HepG2 (cell line): ENCODE measurements around the gene XPC. TPM values are rescaled to one million over a fixed set of nuclear protein-coding genes. Genes with fewer than 3 reads are reported as not detected.

Experiments
- ATAC-seq: fragments of 200-7000 bp; cut with Tn5 transposase; 3 replicates; pipeline ENCODE4 v1.9.1; 2020; ENCODE audit warnings: mild to moderate bottlenecking, moderate library complexity
- BruUV-seq: library from RNA; stranded (reverse); fragments of 400-500 nt; replicated peaks from 2 replicates; lab custom pipeline; 2021; lab: Mats Ljungman, UMichigan
- CTCF ChIA-PET: fragments of 300-600 bp; formaldehyde crosslinking; extraction: SDS; loops from one replicate; lab custom pipeline; 2021; ENCODE audit warnings: low total read pairs, inconsistent platforms, low intra/inter-chr PET ratio; lab: Yijun Ruan, JAX
- POLR2A ChIA-PET: fragments of 350-600 bp; sonication (Branson Sonifier 250); formaldehyde crosslinking; loops from one replicate; lab custom pipeline; 2020; ENCODE audit warnings: antibody characterized with exemption, inconsistent platforms; lab: Yijun Ruan, JAX
- DNase-seq: peaks from one replicate; pipeline ENCODE4 v3.0.0-alpha.2; 2015; ENCODE audit warnings: low spot score
- FAIRE-seq: peaks from 3 replicates; lab custom pipeline; 2011; peaks lifted over from hg19 to GRCh38; lab: Jason Lieb, UNC
- H2AFZ ChIP-seq: one replicate; pipeline ENCODE4 v1.6.1; 2011; ENCODE audit warnings: low read length, inconsistent platforms
- H3K27ac ChIP-seq: fragments of 300-600 bp; 3 replicates; pipeline ENCODE4 v1.8.0; 2011; ENCODE audit warnings: mixed run types, mild to moderate bottlenecking, mixed read lengths, low read length, inconsistent platforms; ENCODE audit not compliant: insufficient read depth; ENCODE audit errors: extremely low read length
- H3K27me3 ChIP-seq, 2 experiments: fragments of 200-600 bp in 1 of 2; 2 replicates in 1 of 2; 3 replicates in 1 of 2; pipeline versions ENCODE4 v1.6.0 to v1.8.0; 2011; ENCODE audit warnings: low read length in 2 of 2, mild to moderate bottlenecking in 2 of 2, moderate library complexity in 2 of 2, inconsistent platforms in 1 of 2; ENCODE audit not compliant: insufficient read depth in 2 of 2, control insufficient read depth in 1 of 2
- H3K36me3 ChIP-seq, 2 experiments: fragments of 200-600 bp in 1 of 2; replicated peaks in 1 of 2; 2 replicates in 1 of 2; 3 replicates in 1 of 2; pipeline versions ENCODE4 v1.5.1 to v1.8.0; 2011; ENCODE audit warnings: low read length in 2 of 2, inconsistent platforms in 1 of 2; ENCODE audit not compliant: insufficient read depth in 2 of 2, control insufficient read depth in 1 of 2
- H3K4me1 ChIP-seq: 2 replicates; pipeline ENCODE4 v1.5.1; 2012; ENCODE audit warnings: low read length, inconsistent platforms; ENCODE audit not compliant: insufficient read depth
- H3K4me2 ChIP-seq: 2 replicates; pipeline ENCODE4 v1.6.0; 2011; ENCODE audit warnings: low read depth, low read length, inconsistent platforms
- H3K4me3 ChIP-seq, 3 experiments: fragments of 200-600 bp in 1 of 3; sonication (generic), shearing (Covaris generic) in 1 of 3; replicated peaks in 1 of 3; 2 replicates each; pipeline ENCODE4 v1.5.1; 2011 to 2016; ENCODE audit warnings: low read length in 3 of 3, inconsistent platforms in 2 of 3, low read depth in 2 of 3, mild to moderate bottlenecking in 2 of 3, control low read depth in 1 of 3, mixed read lengths in 1 of 3; ENCODE audit not compliant: insufficient read depth in 1 of 3
- H3K79me2 ChIP-seq: one replicate; pipeline ENCODE4 v1.6.1; 2011; ENCODE audit warnings: low read length, inconsistent platforms; ENCODE audit not compliant: insufficient read depth
- H3K9ac ChIP-seq: 2 replicates; pipeline ENCODE4 v1.6.0; 2011; ENCODE audit warnings: mild to moderate bottlenecking, low read depth, low read length, inconsistent platforms; ENCODE audit not compliant: insufficient read depth
- H3K9me3 ChIP-seq: 2 replicates; pipeline ENCODE4 v1.5.1; 2012; ENCODE audit warnings: mild to moderate bottlenecking, low read length
- H4K20me1 ChIP-seq: 2 replicates; pipeline ENCODE4 v1.6.0; 2011; ENCODE audit warnings: inconsistent platforms, mild to moderate bottlenecking, low read length, moderate library complexity; ENCODE audit not compliant: insufficient read depth
- BORCS8-MEF2B ChIP-seq: sonication (generic); formaldehyde crosslinking; IDR thresholded peaks from 2 replicates; pipeline ENCODE4 v1.8.0; 2022; ENCODE audit warnings: mild to moderate bottlenecking, missing genetic modification reagents
- FOXA1 ChIP-seq, 2 experiments: fragments of 450-650 bp in 1 of 2; sonication (generic) in 1 of 2; formaldehyde crosslinking in 1 of 2; IDR thresholded peaks; 2 replicates each; pipeline versions ENCODE4 v1.4.0 to v1.6.1; 2016 to 2020; ENCODE audit warnings: missing genetic modification reagents in 1 of 2
- GTF3A ChIP-seq: sonication (generic); formaldehyde crosslinking; conservative IDR thresholded peaks from 2 replicates; pipeline ENCODE4 v1.4.0; 2020; ENCODE audit warnings: mild to moderate bottlenecking, missing genetic modification reagents
- KDM1A ChIP-seq: IDR thresholded peaks from 2 replicates; pipeline ENCODE4 v1.6.1; 2016; ENCODE audit warnings: missing compliant biosample characterization
- NCOA2 ChIP-seq: sonication (generic); formaldehyde crosslinking; IDR thresholded peaks from 2 replicates; pipeline ENCODE4 v1.8.0; 2022; ENCODE audit warnings: inconsistent platforms
- NFE2L2 ChIP-seq: fragments of 150-350 bp; IDR thresholded peaks from 2 replicates; pipeline ENCODE4 v1.6.1; 2014; ENCODE audit warnings: low read length
- NFYB ChIP-seq: sonication (generic); formaldehyde crosslinking; IDR thresholded peaks from 2 replicates; pipeline ENCODE4 v1.4.0; 2020; ENCODE audit warnings: missing genetic modification reagents
- NRL ChIP-seq: sonication (generic); formaldehyde crosslinking; IDR thresholded peaks from 2 replicates; pipeline ENCODE4 v1.5.0; 2020; ENCODE audit warnings: missing genetic modification reagents, mild to moderate bottlenecking, moderate library complexity, borderline replicate concordance
- PHF5A ChIP-seq: IDR thresholded peaks from one replicate; pipeline ENCODE4 v1.6.1; 2018; ENCODE audit warnings: low read depth, missing genetic modification reagents; ENCODE audit not compliant: unreplicated experiment
- RARG ChIP-seq: sonication (generic); formaldehyde crosslinking; IDR thresholded peaks from 2 replicates; pipeline ENCODE4 v1.4.0; 2020; ENCODE audit warnings: low read depth, mild to moderate bottlenecking, missing genetic modification reagents
- SYNCRIP ChIP-seq: fragments of 200-400 bp; formaldehyde crosslinking; IDR thresholded peaks from 2 replicates; pipeline ENCODE4 v1.6.1; 2018; ENCODE audit warnings: mild to moderate bottlenecking, low read depth, low read length; ENCODE audit not compliant: insufficient read depth
- TAF15 ChIP-seq: fragments of 200-400 bp; formaldehyde crosslinking; IDR thresholded peaks from one replicate; pipeline ENCODE4 v1.6.1; 2018; ENCODE audit warnings: mild to moderate bottlenecking, low read depth, low read length; ENCODE audit not compliant: poor library complexity, severe bottlenecking
- ZFX ChIP-seq: sonication (generic); formaldehyde crosslinking; IDR thresholded peaks from 2 replicates; pipeline ENCODE4 v1.4.0; 2020; ENCODE audit warnings: mild to moderate bottlenecking, low read depth, missing genetic modification reagents, moderate library complexity
- ZNF12 ChIP-seq: sonication (generic); formaldehyde crosslinking; IDR thresholded peaks from 2 replicates; pipeline ENCODE4 v1.5.0; 2020; ENCODE audit warnings: missing genetic modification reagents
- ZNF256 ChIP-seq: sonication (generic); formaldehyde crosslinking; conservative IDR thresholded peaks from 2 replicates; pipeline ENCODE4 v1.4.0; 2020; ENCODE audit warnings: missing genetic modification reagents
- ZNF768 ChIP-seq: sonication (generic); formaldehyde crosslinking; IDR thresholded peaks from 2 replicates; pipeline ENCODE4 v1.4.0; 2020; ENCODE audit warnings: missing genetic modification reagents
- ZNF773 ChIP-seq: sonication (generic); formaldehyde crosslinking; IDR thresholded peaks from 2 replicates; pipeline ENCODE4 v1.4.0; 2020; ENCODE audit warnings: missing genetic modification reagents, borderline replicate concordance
- WGBS: methylation state at CpG from one replicate; pipeline ENCODE4 v1.1.6; 2017; ENCODE audit warnings: low lambda C conversion rate; 5-methylcytosine and 5-hydroxymethylcytosine counted together
- in situ Hi-C: cut with HindIII; loops from 2 replicates; pipeline ENCODE4 v1.10.0; 2017; ENCODE audit warnings: low pct_unique_long_range_greater_than_20kb; ENCODE audit not compliant: extremely low pct_ligation_motif_present
- intact Hi-C: fragments of 100-400 bp; cut with micrococcal nuclease; formaldehyde crosslinking; loops from one replicate; pipeline ENCODE4 v1.10.0; 2022; ENCODE audit not compliant: unreplicated experiment
- polyA plus RNA-seq, 8 experiments: library from polyadenylated mRNA; depleted of rRNA in 3 of 8; stranded (reverse) in 7 of 8; unstranded in 1 of 8; fragments of >200 nt; fragmentation: Illumina TruSeq in 4 of 8; extraction: Trizol in 4 of 8; gene quantifications; 2 replicates each; pipeline versions ENCODE4 v1.2.1 to v1.2.3, GENCODE V29; 2011 to 2016; ENCODE audit warnings: low read depth in 4 of 8, missing spikeins in 1 of 8, mixed read lengths in 1 of 8; ENCODE audit not compliant: insufficient read depth in 1 of 8
- total RNA-seq, 5 experiments: library from RNA; depleted of rRNA; stranded (reverse); fragments of >200 nt; fragmentation: Illumina TruSeq; extraction: Trizol; gene quantifications; 2 replicates each; pipeline ENCODE4 v1.2.3, GENCODE V29; 2016; ENCODE audit warnings: low read depth in 1 of 5
- TF ChIP-seq, protein P1 (sequence below): sonication (generic); formaldehyde crosslinking; IDR thresholded peaks from 2 replicates; pipeline ENCODE4 v1.5.0; 2020; ENCODE audit warnings: mild to moderate bottlenecking, missing genetic modification reagents
- TF ChIP-seq, protein P2 (sequence below): sonication (generic); formaldehyde crosslinking; IDR thresholded peaks from 2 replicates; pipeline ENCODE4 v1.4.0; 2020; ENCODE audit warnings: missing genetic modification reagents
- TF ChIP-seq, protein P3 (sequence below): sonication (generic); formaldehyde crosslinking; IDR thresholded peaks from 2 replicates; pipeline ENCODE4 v1.8.0; 2022; ENCODE audit warnings: mild to moderate bottlenecking, missing genetic modification reagents, moderate library complexity

The XPC gene
- total and polyA plus RNA-seq, 2 of the 13 experiments (the other 11 are each of a cell fraction or from before 2014, with no cell fraction given) = 9.4 to 24.1 TPM

DNA sequence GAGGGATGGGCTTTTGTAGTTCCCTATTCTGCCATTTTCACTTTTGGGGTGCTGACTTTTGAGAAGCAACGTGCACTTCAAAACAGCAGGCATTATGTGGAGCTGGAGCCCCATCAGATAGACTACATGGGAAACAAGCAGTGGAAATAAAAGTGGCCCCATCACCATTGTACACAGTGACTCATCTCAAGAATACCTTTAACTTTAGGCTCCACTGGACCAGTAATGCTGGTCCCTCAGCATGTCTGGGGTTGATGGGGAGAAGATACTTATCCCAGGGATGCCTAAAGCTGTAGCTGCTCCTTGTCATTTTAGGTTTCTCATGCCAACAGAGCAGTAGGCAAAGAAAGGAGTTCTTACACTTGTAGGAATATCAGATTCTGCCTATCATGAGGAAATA, 45.2 kb upstream of the XPC start:
- Histone ChIP-seq H3K4me1 (peaks cover 27% of the 10 kb centered on the region), H3K27me3 (peaks cover 0 to 3% of the 10 kb centered on the region in 2 experiments; a peak in 1 of 5 replicates), H2AFZ (no peak overlapping the region), H3K9me3 (no peaks in the 10 kb centered on the region), H3K36me3 (no peaks in the 10 kb centered on the region), H3K4me2 (no peak overlapping the region), H4K20me1 (no peaks in the 10 kb centered on the region), H3K27ac (no peak overlapping the region)
- FAIRE-seq = no peak
- ATAC-seq = no peak
- POLR2A ChIA-PET = no interaction called here
- in situ Hi-C loops = no loop called here
- BruUV-seq = no TSS peak
- 4% methylated on average over 1 of the region's 1 CpG for WGBS
- intact Hi-C loops = no loop called here
- TF ChIP-seq FOXA1 (IDR thresholded peaks at IDR 0.05) (no peak), FOXA1 (CRISPR knock-in tag; IDR thresholded peaks at IDR 0.05) (no peak), GTF3A (CRISPR knock-in tag) (no peak), BORCS8-MEF2B (CRISPR knock-in tag) (no peak), ZFX (no peak), ZNF768 (CRISPR knock-in tag) (no peak), PHF5A (CRISPR knock-in tag) (no peak), NCOA2 (CRISPR knock-in tag) (no peak), ZNF12 (CRISPR knock-in tag) (no peak), ZNF256 (CRISPR knock-in tag) (no peak), ZNF773 (no peak), SYNCRIP (no peak), NFYB (CRISPR knock-in tag) (no peak), NRL (CRISPR knock-in tag) (no peak), RARG (CRISPR knock-in tag) (no peak), NFE2L2 (no peak), TAF15 (no peak), KDM1A (no peak)
- TF ChIP-seq, protein P1, sequence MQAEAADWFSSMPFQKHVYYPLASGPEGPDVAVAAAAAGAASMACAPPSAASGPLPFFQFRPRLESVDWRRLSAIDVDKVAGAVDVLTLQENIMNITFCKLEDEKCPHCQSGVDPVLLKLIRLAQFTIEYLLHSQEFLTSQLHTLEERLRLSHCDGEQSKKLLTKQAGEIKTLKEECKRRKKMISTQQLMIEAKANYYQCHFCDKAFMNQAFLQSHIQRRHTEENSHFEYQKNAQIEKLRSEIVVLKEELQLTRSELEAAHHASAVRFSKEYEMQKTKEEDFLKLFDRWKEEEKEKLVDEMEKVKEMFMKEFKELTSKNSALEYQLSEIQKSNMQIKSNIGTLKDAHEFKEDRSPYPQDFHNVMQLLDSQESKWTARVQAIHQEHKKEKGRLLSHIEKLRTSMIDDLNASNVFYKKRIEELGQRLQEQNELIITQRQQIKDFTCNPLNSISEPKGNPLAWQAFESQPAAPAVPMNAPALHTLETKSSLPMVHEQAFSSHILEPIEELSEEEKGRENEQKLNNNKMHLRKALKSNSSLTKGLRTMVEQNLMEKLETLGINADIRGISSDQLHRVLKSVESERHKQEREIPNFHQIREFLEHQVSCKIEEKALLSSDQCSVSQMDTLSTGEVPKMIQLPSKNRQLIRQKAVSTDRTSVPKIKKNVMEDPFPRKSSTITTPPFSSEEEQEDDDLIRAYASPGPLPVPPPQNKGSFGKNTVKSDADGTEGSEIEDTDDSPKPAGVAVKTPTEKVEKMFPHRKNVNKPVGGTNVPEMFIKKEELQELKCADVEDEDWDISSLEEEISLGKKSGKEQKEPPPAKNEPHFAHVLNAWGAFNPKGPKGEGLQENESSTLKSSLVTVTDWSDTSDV = no peak
- TF ChIP-seq, protein P2, sequence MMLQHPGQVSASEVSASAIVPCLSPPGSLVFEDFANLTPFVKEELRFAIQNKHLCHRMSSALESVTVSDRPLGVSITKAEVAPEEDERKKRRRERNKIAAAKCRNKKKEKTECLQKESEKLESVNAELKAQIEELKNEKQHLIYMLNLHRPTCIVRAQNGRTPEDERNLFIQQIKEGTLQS (CRISPR knock-in tag) = no peak
- TF ChIP-seq, protein P3, sequence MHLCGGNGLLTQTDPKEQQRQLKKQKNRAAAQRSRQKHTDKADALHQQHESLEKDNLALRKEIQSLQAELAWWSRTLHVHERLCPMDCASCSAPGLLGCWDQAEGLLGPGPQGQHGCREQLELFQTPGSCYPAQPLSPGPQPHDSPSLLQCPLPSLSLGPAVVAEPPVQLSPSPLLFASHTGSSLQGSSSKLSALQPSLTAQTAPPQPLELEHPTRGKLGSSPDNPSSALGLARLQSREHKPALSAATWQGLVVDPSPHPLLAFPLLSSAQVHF (CRISPR knock-in tag) = no peak
- TF ChIP-seq, all 625 proteins: peak for 0
- Histone ChIP-seq H3K9ac (no peak overlapping the region), H3K79me2 (no peaks in the 10 kb centered on the region), H3K4me3 (no peak overlapping the region)
- no peak for DNase-seq
- CTCF ChIA-PET = no interaction called here
